GM23338 (cell line): Measurements from ENCODE around the gene UIMC1. TPM values are rescaled to one million over a fixed set of nuclear protein-coding genes. Genes with fewer than 3 reads are reported as not detected.

Experiments
- ATAC-seq: fragments of 200-7000 bp; cut with Tn5 transposase; 3 replicates; pipeline ENCODE4 v1.9.1; 2020
- DNase-seq: peaks from one replicate; pipeline ENCODE4 v3.0.0-alpha.2; 2015; ENCODE audit warnings: low spot score
- H2AFZ ChIP-seq: fragments of 200-600 bp; sonication (generic); 2 replicates; pipeline ENCODE4 v1.8.0; 2016; ENCODE audit warnings: antibody characterized with exemption, mild to moderate bottlenecking, moderate library complexity
- H3F3A ChIP-seq: fragments of 200-600 bp; sonication (generic); replicated peaks from 2 replicates; pipeline ENCODE4 v1.8.0; 2017; ENCODE audit warnings: antibody characterized with exemption, mixed run types, low read depth
- H3K27ac ChIP-seq: fragments of 200-600 bp; sonication (generic); 2 replicates; pipeline ENCODE4 v1.6.1; 2016; ENCODE audit warnings: low read depth
- H3K27me3 ChIP-seq: fragments of 200-600 bp; sonication (generic); 2 replicates; pipeline ENCODE4 v1.8.0; 2016; ENCODE audit warnings: mild to moderate bottlenecking, mixed run types, moderate library complexity; ENCODE audit not compliant: insufficient read depth
- H3K36me3 ChIP-seq: fragments of 200-600 bp; sonication (generic); 2 replicates; pipeline ENCODE4 v1.8.0; 2016; ENCODE audit warnings: mild to moderate bottlenecking; ENCODE audit not compliant: insufficient read depth
- H3K4me1 ChIP-seq: fragments of 200-600 bp; sonication (generic); 2 replicates; pipeline ENCODE4 v1.8.0; 2016; ENCODE audit warnings: mild to moderate bottlenecking, moderate library complexity; ENCODE audit not compliant: insufficient read depth
- H3K4me2 ChIP-seq: fragments of 200-600 bp; sonication (generic); 2 replicates; pipeline ENCODE4 v1.7.1; 2017; ENCODE audit warnings: mixed run types
- H3K4me3 ChIP-seq: fragments of 200-600 bp; sonication (generic); 2 replicates; pipeline ENCODE4 v1.6.1; 2016; ENCODE audit warnings: mixed run types
- H3K79me2 ChIP-seq: fragments of 200-600 bp; sonication (generic); replicated peaks from 2 replicates; pipeline ENCODE4 v1.8.0; 2017; ENCODE audit warnings: mild to moderate bottlenecking; ENCODE audit not compliant: insufficient read depth
- H3K9me2 ChIP-seq: fragments of 200-600 bp; sonication (generic); 2 replicates; pipeline ENCODE4 v1.8.0; 2017; ENCODE audit not compliant: insufficient read depth
- H4K20me1 ChIP-seq: fragments of 200-600 bp; sonication (generic); replicated peaks from 2 replicates; pipeline ENCODE4 v1.8.0; 2017; ENCODE audit warnings: mild to moderate bottlenecking; ENCODE audit not compliant: insufficient read depth
- H3K27ac Mint-ChIP-seq: 2 replicates; pipeline ENCODE4 v1.8.0; 2020; ENCODE audit warnings: inconsistent platforms, mild to moderate bottlenecking, moderate library complexity, mixed read lengths
- H3K27me3 Mint-ChIP-seq: 3 replicates; pipeline ENCODE4 v1.8.0; 2022; ENCODE audit warnings: low read depth, mild to moderate bottlenecking, moderate library complexity, mixed read lengths, inconsistent platforms; ENCODE audit not compliant: insufficient read depth, poor library complexity
- H3K36me3 Mint-ChIP-seq: 3 replicates; pipeline ENCODE4 v1.8.0; 2021; ENCODE audit warnings: low read depth, mild to moderate bottlenecking, inconsistent platforms, moderate library complexity, mixed read lengths
- H3K4me1 Mint-ChIP-seq: 3 replicates; pipeline ENCODE4 v1.8.0; 2020; ENCODE audit warnings: mild to moderate bottlenecking, inconsistent platforms, mixed read lengths
- H3K4me3 Mint-ChIP-seq: 3 replicates; pipeline ENCODE4 v1.8.0; 2021; ENCODE audit warnings: moderate library complexity, mild to moderate bottlenecking, inconsistent platforms, mixed read lengths
- H3K9me3 Mint-ChIP-seq: 3 replicates; pipeline ENCODE4 v1.8.0; 2020; ENCODE audit warnings: moderate library complexity, mild to moderate bottlenecking, inconsistent platforms, mixed read lengths
- CREB1 ChIP-seq: fragments of 250-450 bp; sonication (Bioruptor Pico); IDR thresholded peaks from 2 replicates; pipeline ENCODE4 v1.5.0; 2020; ENCODE audit warnings: low read depth, mild to moderate bottlenecking, moderate library complexity
- NANOG ChIP-seq: IDR thresholded peaks from 2 replicates; pipeline ENCODE4 v1.6.1; 2016; ENCODE audit warnings: antibody characterized with exemption, borderline replicate concordance
- ZNF462 ChIP-seq: fragments of 250-450 bp; sonication (Bioruptor Pico); IDR thresholded peaks from 2 replicates; pipeline ENCODE4 v1.5.0; 2020; ENCODE audit warnings: mild to moderate bottlenecking, moderate library complexity
- polyA plus RNA-seq: library from polyadenylated mRNA; unstranded; fragments of >200 nt; fragmentation: Nextera tagmentation; extraction: Ambion mirVana; gene quantifications from 2 replicates; pipeline ENCODE4 v1.2.1, GENCODE V29; 2016
- total RNA-seq: library from RNA; depleted of rRNA; stranded (reverse); fragments of >200 nt; shearing (Covaris generic); gene quantifications from 2 replicates; pipeline ENCODE4 v1.2.3, GENCODE V29; 2014
- TF ChIP-seq, protein P1 (sequence below): IDR thresholded peaks from 2 replicates; pipeline ENCODE4 v1.6.1; 2016; ENCODE audit warnings: antibody characterized with exemption
- TF ChIP-seq, protein P2 (sequence below): IDR thresholded peaks from one replicate; pipeline ENCODE4 v1.6.1; 2018; ENCODE audit warnings: antibody characterized with exemption; ENCODE audit not compliant: unreplicated experiment
- TF ChIP-seq, protein P3 (sequence below), 2 experiments: fragments of 200-600 bp in 1 of 2; sonication (generic) in 1 of 2; conservative IDR thresholded peaks; 2 replicates each; pipeline versions ENCODE4 v1.5.1 to v1.6.1; 2016 to 2017; ENCODE audit warnings: antibody characterized with exemption in 2 of 2, low read depth in 2 of 2, mild to moderate bottlenecking in 2 of 2, moderate library complexity in 1 of 2

Gene UIMC1
- total and polyA plus RNA-seq, 2 experiments from 2014 or later = 36.4 to 40.1 TPM

DNA sequence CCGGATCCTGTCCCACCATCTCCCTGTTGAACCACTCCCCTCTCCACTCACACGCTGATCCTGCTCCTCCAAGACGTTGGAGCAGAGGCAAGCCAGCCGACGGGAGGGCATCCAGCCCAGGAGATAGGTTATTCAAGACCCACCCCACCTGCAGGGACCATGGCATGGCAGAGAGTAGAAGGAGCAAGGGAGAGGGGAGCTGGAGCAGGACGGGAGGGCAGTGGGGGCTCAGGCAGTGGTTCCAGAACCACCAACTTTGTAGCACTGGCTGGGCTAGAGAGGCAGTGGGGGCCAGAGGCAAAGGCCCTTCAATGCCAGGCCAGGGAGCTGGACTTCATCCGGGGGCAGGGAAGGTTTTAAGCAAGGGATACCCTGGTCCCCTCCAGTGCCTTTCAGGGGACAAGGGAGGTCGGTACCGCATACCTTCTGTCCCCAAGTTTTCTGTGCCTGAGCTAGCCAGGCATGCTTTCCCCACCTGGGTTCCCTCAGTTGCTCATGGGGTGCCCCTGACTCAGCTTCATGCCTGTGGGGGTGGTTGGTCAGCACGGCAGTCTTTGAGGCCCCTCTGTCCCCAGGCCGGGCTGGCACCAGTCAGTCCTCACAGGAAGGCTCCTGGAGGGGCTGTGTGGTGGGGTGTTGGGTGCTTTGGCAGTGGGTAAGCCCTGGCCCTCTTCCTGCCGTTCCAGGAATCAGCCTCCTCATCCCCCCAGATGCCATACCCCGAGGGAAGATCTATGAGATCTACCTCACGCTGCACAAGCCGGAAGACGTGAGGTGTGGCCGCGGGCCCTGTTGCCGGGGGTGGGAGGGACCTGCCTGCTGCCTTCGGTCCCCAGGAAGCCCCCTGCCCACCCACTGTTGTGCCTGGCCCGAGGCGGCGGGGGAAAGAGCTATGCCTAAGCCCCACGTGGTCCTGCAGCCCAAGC, 129.8 kb downstream of the UIMC1 start (continued):
- TF ChIP-seq, protein P1, sequence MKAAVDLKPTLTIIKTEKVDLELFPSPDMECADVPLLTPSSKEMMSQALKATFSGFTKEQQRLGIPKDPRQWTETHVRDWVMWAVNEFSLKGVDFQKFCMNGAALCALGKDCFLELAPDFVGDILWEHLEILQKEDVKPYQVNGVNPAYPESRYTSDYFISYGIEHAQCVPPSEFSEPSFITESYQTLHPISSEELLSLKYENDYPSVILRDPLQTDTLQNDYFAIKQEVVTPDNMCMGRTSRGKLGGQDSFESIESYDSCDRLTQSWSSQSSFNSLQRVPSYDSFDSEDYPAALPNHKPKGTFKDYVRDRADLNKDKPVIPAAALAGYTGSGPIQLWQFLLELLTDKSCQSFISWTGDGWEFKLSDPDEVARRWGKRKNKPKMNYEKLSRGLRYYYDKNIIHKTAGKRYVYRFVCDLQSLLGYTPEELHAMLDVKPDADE = no peak
- TF ChIP-seq NANOG (no peak), CREB1 (no peak)
- TF ChIP-seq, protein P2, sequence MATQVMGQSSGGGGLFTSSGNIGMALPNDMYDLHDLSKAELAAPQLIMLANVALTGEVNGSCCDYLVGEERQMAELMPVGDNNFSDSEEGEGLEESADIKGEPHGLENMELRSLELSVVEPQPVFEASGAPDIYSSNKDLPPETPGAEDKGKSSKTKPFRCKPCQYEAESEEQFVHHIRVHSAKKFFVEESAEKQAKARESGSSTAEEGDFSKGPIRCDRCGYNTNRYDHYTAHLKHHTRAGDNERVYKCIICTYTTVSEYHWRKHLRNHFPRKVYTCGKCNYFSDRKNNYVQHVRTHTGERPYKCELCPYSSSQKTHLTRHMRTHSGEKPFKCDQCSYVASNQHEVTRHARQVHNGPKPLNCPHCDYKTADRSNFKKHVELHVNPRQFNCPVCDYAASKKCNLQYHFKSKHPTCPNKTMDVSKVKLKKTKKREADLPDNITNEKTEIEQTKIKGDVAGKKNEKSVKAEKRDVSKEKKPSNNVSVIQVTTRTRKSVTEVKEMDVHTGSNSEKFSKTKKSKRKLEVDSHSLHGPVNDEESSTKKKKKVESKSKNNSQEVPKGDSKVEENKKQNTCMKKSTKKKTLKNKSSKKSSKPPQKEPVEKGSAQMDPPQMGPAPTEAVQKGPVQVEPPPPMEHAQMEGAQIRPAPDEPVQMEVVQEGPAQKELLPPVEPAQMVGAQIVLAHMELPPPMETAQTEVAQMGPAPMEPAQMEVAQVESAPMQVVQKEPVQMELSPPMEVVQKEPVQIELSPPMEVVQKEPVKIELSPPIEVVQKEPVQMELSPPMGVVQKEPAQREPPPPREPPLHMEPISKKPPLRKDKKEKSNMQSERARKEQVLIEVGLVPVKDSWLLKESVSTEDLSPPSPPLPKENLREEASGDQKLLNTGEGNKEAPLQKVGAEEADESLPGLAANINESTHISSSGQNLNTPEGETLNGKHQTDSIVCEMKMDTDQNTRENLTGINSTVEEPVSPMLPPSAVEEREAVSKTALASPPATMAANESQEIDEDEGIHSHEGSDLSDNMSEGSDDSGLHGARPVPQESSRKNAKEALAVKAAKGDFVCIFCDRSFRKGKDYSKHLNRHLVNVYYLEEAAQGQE = no peak
- TF ChIP-seq, protein P3, sequence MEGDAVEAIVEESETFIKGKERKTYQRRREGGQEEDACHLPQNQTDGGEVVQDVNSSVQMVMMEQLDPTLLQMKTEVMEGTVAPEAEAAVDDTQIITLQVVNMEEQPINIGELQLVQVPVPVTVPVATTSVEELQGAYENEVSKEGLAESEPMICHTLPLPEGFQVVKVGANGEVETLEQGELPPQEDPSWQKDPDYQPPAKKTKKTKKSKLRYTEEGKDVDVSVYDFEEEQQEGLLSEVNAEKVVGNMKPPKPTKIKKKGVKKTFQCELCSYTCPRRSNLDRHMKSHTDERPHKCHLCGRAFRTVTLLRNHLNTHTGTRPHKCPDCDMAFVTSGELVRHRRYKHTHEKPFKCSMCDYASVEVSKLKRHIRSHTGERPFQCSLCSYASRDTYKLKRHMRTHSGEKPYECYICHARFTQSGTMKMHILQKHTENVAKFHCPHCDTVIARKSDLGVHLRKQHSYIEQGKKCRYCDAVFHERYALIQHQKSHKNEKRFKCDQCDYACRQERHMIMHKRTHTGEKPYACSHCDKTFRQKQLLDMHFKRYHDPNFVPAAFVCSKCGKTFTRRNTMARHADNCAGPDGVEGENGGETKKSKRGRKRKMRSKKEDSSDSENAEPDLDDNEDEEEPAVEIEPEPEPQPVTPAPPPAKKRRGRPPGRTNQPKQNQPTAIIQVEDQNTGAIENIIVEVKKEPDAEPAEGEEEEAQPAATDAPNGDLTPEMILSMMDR (conservative IDR thresholded peaks at IDR 0.05; ENCODE audit: low read depth in 2 of 2) = no peak

DNA sequence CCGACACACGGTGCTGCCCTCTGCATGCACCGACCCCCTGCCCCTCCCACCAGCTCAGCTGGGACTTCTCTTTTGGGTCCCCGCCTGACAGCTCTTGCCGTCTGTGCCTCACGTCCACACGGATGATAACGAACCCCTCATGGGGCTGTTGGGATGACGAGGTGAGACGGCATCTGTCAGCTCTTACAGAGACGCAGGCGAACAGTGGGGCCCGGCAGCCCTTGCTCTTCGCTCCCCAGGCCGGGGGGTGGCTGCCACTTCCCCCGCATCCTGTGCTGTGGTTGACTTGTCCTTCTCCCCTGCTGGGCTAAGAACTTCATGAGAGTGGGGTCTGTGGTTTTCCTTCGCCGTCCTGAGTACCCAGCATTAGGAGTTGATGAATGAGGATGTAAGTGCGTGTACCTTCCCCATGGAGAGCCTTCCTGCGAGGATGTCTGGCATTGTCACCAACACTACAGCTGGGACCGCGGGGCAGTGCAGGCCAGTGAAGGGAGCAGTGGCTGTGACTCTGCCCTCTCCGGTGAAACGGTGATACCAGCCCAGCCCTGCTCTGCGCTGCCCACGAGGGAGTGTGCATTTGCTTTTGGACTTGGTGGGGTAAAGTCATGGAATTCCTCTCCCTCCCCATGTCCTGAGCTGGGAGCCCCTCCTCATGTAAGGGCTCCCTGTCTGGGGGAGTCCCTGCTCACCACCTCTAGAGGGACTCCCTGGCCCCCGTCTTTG, 130.6 kb downstream of the UIMC1 start:
- Histone ChIP-seq H3K27ac (no peak overlapping the region), H3K4me3 (no peak overlapping the region), H3K4me2 (no peak overlapping the region), H3K79me2 (no peaks in the 10 kb centered on the region), H3K9me2 (no peaks in the 10 kb centered on the region), H4K20me1 (no peaks in the 10 kb centered on the region), H3K36me3 (no peaks in the 10 kb centered on the region), H3K4me1 (no peaks in the 10 kb centered on the region), H3K27me3 (no peaks in the 10 kb centered on the region), H3F3A (no peaks in the 10 kb centered on the region), H2AFZ (no peak overlapping the region)
- H3K27ac Mint-ChIP-seq = no peak overlapping the region
- no peak overlapping the region for H3K4me3 Mint-ChIP-seq
- no peaks in the 10 kb centered on the region; the same call in 2 of the 3 replicates for H3K9me3 Mint-ChIP-seq
- ATAC-seq (no peak), DNase-seq (no peak)
- H3K27me3 Mint-ChIP-seq = peaks cover 14% of the 10 kb centered on the region
- peaks cover 6% of the 10 kb centered on the region; the same call in 2 of the 3 replicates for H3K4me1 Mint-ChIP-seq
- no peaks in the 10 kb centered on the region for H3K36me3 Mint-ChIP-seq
- TF ChIP-seq NANOG (no peak), ZNF462 (CRISPR knock-in tag) (no peak)
- TF ChIP-seq, protein P3 (conservative IDR thresholded peaks at IDR 0.05; ENCODE audit: low read depth in 2 of 2) = no peak
